Activated CD8-positive, alpha-beta memory T cell treated with anti-CD3 and anti-CD28 coated beads, Interleukin-2, amount 50 U/mL, for 24 hours (primary cell): ENCODE measurements around the gene TBC1D32.
"Not testable (repeated sequence)": the region's sequence is repeated elsewhere in the genome, so short reads cannot be mapped to it uniquely, and the experiment has no call there.

Experiments
- DNase-seq: peaks from one replicate; pipeline ENCODE4 v3.0.0-alpha.2; 2020; ENCODE audit errors: extremely low read depth

TBC1D32 gene

GRCh38 chr6:121319603-121320002 is 14.7 kb downstream of the TBC1D32 start:
- no peak for DNase-seq

GRCh38 chr6:121319112-121319553 is 15.1 kb downstream of the TBC1D32 start:
- DNase-seq, result no peak

GRCh38 chr6:121314381-121315112 is 19.7 kb downstream of the TBC1D32 start:
- no peak for DNase-seq

- DNase-seq, result not testable (repeated sequence)
Observed at GRCh38 chr6:121311814-121312213, 22.5 kb downstream of the TBC1D32 start.

GRCh38 chr6:121310495-121310894 is 23.8 kb downstream of the TBC1D32 start:
- DNase-seq, result no peak

- DNase-seq, result no peak
Observed at GRCh38 chr6:121309768-121310469, 24.4 kb downstream of the TBC1D32 start.

- no peak for DNase-seq
Observed at GRCh38 chr6:121305957-121306607, 28.2 kb downstream of the TBC1D32 start.

- DNase-seq, result no peak
Observed at GRCh38 chr6:121302882-121303281, 31.4 kb downstream of the TBC1D32 start.

GRCh38 chr6:121301156-121301555 is 33.1 kb downstream of the TBC1D32 start:
- not testable (repeated sequence) for DNase-seq

GRCh38 chr6:121297694-121298093 is 36.6 kb downstream of the TBC1D32 start:
- no peak for DNase-seq

GRCh38 chr6:121285041-121285440 is 49.2 kb downstream of the TBC1D32 start:
- DNase-seq, result no peak

GRCh38 chr6:121274666-121275295 is 59.5 kb downstream of the TBC1D32 start:
- no peak for DNase-seq

GRCh38 chr6:121263742-121264141 is 70.5 kb downstream of the TBC1D32 start:
- DNase-seq, result no peak

GRCh38 chr6:121260651-121261102 is 73.6 kb downstream of the TBC1D32 start:
- DNase-seq, result no peak

GRCh38 chr6:121247386-121247785 is 86.9 kb downstream of the TBC1D32 start:
- DNase-seq, result no peak

- DNase-seq, result no peak
Observed at GRCh38 chr6:121242386-121242785, 91.9 kb downstream of the TBC1D32 start.

- no peak for DNase-seq
Observed at GRCh38 chr6:121237859-121238258, 96.4 kb downstream of the TBC1D32 start.

GRCh38 chr6:121236984-121237383 is 97.3 kb downstream of the TBC1D32 start:
- DNase-seq, result no peak

- DNase-seq, result no peak
Observed at GRCh38 chr6:121235386-121235785, 98.9 kb downstream of the TBC1D32 start.

- no peak for DNase-seq
Observed at GRCh38 chr6:121223930-121224329, 110.3 kb downstream of the TBC1D32 start.

- DNase-seq, result no peak
Observed at GRCh38 chr6:121223212-121223611, 111.1 kb downstream of the TBC1D32 start.

GRCh38 chr6:121222656-121223055 is 111.6 kb downstream of the TBC1D32 start:
- DNase-seq, result no peak
